GM13977 (cell line): ENCODE measurements around the gene HPS5.

ENCODE experiments used
- DNase-seq: peaks from one replicate; pipeline ENCODE4 v3.0.0; 2012; ENCODE audit warnings: low spot score
- CTCF ChIP-seq: IDR thresholded peaks from 2 replicates; pipeline ENCODE4 v1.5.1; 2012; ENCODE audit warnings: mild to moderate bottlenecking, control low read depth; ENCODE audit not compliant: insufficient read depth; ENCODE audit errors: extremely low read depth, missing control alignments
- in situ Hi-C: fragments of 300-500 bp; cut with MboI; formaldehyde crosslinking; loops from one replicate; pipeline ENCODE4 v1.12.0; 2022; ENCODE audit warnings: low sequenced_read_pairs, low pct_unique_long_range_greater_than_20kb, mixed read lengths, inconsistent platforms; ENCODE audit not compliant: unreplicated experiment

The HPS5 gene

GRCh38 chr11:18365741-18366140 lies 43.8 kb upstream of the HPS5 start:
- DNase-seq, result no peak
- no peak for TF ChIP-seq CTCF
- in situ Hi-C loops, result no loop called here

DNA sequence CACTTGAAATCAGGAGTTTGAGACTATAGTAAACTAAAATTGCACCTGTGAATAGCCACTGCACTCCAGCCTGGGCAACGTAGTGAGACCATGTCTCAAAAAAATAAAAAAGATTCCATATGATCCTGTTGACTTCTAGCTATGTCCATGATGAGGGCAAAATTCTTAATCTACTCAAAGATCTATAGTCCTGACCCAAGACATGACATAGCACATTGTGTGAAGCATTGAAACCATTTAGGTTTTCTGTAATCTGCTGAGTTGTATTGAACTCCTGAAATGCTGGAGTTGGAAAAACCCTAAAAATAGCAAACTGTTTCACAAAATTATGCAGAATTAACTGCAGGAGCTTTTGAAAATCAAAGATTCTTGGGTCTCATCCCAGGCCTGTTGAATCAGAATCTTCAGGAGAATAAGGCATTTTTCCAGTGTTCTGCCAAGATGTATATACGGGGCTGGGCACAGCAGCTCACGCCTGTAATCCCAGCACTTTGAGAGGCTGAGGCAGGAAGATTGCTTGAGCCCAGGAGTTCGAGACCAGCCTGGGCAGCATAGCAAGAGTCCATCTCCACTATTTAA lies 42.6 kb upstream of the HPS5 start:
- in situ Hi-C loops, result no loop called here
- no peak for TF ChIP-seq CTCF
- DNase-seq, result no peak

DNA sequence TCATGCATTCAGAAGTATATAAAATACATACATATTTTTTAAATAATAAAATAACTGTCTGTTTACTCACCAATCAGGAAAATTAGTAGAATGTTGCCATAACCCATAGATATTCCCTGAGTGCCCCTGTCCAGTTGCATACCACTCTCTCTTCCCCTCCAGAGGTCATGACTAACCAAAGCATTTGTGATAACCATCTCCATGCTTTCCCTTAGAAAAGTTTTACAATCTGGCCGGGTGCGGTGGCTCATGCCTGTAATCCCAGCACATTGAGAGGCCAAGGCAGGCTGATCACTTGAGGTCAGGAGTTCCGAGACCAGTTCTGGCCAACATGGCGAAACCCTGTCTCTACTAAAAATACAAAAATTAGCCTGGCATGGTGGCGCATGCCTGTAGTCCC lies 39.2 kb upstream of the HPS5 start:
- TF ChIP-seq CTCF, result no peak
- DNase-seq, result no peak

DNA sequence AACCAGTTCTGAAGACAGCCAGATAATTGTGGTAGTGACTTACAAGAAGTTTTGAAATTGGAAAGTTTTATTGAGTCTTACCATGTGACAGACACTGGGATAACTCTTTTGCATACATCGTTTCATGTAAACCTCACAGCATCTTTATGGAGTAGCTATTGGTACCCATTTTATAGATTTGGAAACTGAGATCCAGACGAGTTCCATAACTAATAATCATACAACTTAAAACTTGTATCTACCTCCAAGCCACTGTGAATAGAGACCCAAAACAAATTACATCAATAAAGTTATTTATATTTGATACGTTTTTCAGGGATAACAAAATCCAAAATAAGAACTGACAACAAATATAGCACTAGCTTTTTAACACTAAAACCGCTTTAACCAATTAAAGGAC lies 36.7 kb upstream of the HPS5 start:
- in situ Hi-C loops, result no loop called here
- no peak for TF ChIP-seq CTCF
- DNase-seq, result no peak

More for the DNA sequence above, 39.2 kb upstream of the HPS5 start:
- in situ Hi-C loops, result no loop called here

- no peak for TF ChIP-seq CTCF
- no peak for DNase-seq
- in situ Hi-C loops, result no loop called here
Observed at GRCh38 chr11:18352581-18352980, 30.6 kb upstream of the HPS5 start.

DNA sequence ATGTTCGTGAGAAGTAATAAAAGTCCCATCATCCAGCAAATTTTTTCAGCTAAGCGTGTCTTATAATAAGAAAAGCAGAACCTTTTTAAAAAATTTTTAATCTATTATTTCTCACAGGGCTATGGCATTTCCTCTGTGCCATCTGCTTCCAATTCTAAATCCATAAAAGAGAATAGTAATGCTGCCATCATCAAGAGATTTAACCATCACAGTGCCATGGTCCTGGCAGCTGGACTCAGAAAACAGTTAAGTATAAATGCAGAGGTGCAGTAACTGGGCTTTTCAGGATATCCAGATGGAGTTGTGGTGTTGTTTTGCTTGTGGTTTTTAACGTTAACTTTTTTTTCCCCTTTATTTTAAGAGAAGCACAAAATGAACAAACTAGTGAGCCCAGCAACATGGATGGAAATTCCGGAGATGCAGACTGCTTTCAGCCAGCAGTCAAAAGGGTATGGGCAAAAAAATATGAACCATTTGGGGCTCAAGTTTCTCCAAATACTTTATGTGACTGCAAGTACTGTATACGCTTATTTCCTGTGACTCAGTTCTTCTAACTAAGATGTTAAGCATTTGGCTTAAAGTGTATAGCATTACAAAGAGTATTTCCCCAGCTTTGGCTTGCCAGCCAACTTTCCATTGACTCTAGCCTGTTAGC lies 25.7 kb upstream of the HPS5 start:
- in situ Hi-C loops, result no loop called here
- DNase-seq, result no peak

More for the DNA sequence above, 25.7 kb upstream of the HPS5 start:
- TF ChIP-seq CTCF, result no peak
